Epithelial cell of esophagus (primary cell): ENCODE measurements around the gene SULT1A1.

Experiments used
- DNase-seq: peaks from one replicate; pipeline ENCODE4 v3.0.0; 2010; ENCODE audit warnings: low read depth
- H3K4me3 ChIP-seq: 2 replicates; pipeline ENCODE4 v1.5.1; 2011; ENCODE audit warnings: mild to moderate bottlenecking, low read length, control low read depth
- CTCF ChIP-seq: IDR thresholded peaks from 2 replicates; pipeline ENCODE4 v1.5.1; 2011; ENCODE audit warnings: low read depth, mild to moderate bottlenecking, low read length, control low read depth, inconsistent platforms; ENCODE audit not compliant: insufficient read depth; ENCODE audit errors: missing control alignments

The SULT1A1 gene

GRCh38 chr16:28590384-28591340, 19.2 kb downstream of the SULT1A1 start:
- H3K4me3 ChIP-seq: no peak overlapping the region
- no peak for TF ChIP-seq CTCF
- DNase-seq: no peak

- H3K4me3 ChIP-seq: no peak overlapping the region
- no peak for TF ChIP-seq CTCF
- DNase-seq: no peak
Observed at GRCh38 chr16:28589930-28590329, 19.9 kb downstream of the SULT1A1 start.

GRCh38 chr16:28589069-28589468, 20.8 kb downstream of the SULT1A1 start:
- DNase-seq: no peak
- TF ChIP-seq CTCF: no peak
- no peak overlapping the region for H3K4me3 ChIP-seq

GRCh38 chr16:28587386-28587785, 22.5 kb downstream of the SULT1A1 start:
- peak; percentile 52 for DNase-seq
- no peak overlapping the region for H3K4me3 ChIP-seq
- no peak for TF ChIP-seq CTCF

- TF ChIP-seq CTCF: no peak
- no peak for DNase-seq
- H3K4me3 ChIP-seq: no peak overlapping the region
Observed at GRCh38 chr16:28586466-28586865, 23.4 kb downstream of the SULT1A1 start.

- H3K4me3 ChIP-seq: no peak overlapping the region
- no peak for DNase-seq
- TF ChIP-seq CTCF: no peak
Observed at GRCh38 chr16:28585674-28586073, 24.2 kb downstream of the SULT1A1 start.

GRCh38 chr16:28580726-28581315, 29.0 kb downstream of the SULT1A1 start:
- no peak for TF ChIP-seq CTCF
- no peak for DNase-seq
- H3K4me3 ChIP-seq: no peak overlapping the region
